AG04450 (cell line): ENCODE results near the gene HEATR3. TPM values are rescaled to one million over a fixed set of nuclear protein-coding genes. Genes with fewer than 3 reads are reported as not detected.
"Not testable (repeated sequence)": the region's sequence is repeated elsewhere in the genome, so short reads cannot be mapped to it uniquely, and the experiment has no call there.

Source experiments
- CTCF ChIA-PET: fragments of 300-600, 350-600 bp; formaldehyde crosslinking; extraction: SDS; loops from one replicate; lab custom pipeline; 2022; ENCODE audit warnings: antibody characterized with exemption, inconsistent platforms; lab: Charles Lee
- POLR2A ChIA-PET: fragments of 350-600 bp; formaldehyde crosslinking; extraction: SDS; loops from one replicate; lab custom pipeline; 2021; ENCODE audit warnings: antibody characterized with exemption, inconsistent platforms; lab: Yijun Ruan, JAX
- DNase-seq: peaks from one replicate; pipeline ENCODE4 v3.0.0-alpha.2; 2011; ENCODE audit warnings: low read depth, low spot score
- H3K27ac ChIP-seq: one replicate; pipeline ENCODE4 v1.5.1; 2012; ENCODE audit warnings: low read depth, low read length, control low read depth
- H3K27me3 ChIP-seq: one replicate; pipeline ENCODE4 v1.6.0; 2012; ENCODE audit warnings: low read length; ENCODE audit not compliant: control insufficient read depth, insufficient read depth
- H3K4me3 ChIP-seq: 2 replicates; pipeline ENCODE4 v1.5.1; 2011; ENCODE audit warnings: mild to moderate bottlenecking, low read depth, low read length, control low read depth
- H3K9me3 ChIP-seq: 2 replicates; pipeline ENCODE4 v1.5.1; 2012; ENCODE audit warnings: low read length; ENCODE audit not compliant: control insufficient read depth, insufficient read depth
- CTCF ChIP-seq: IDR thresholded peaks from 2 replicates; pipeline ENCODE4 v1.5.1; 2011; ENCODE audit warnings: low read depth, low read length, control low read depth, inconsistent platforms
- polyA plus RNA-seq: library from polyadenylated mRNA; depleted of rRNA; stranded (reverse); fragments of >200 nt; gene quantifications from 2 replicates; pipeline ENCODE4 v1.2.3, GENCODE V29; 2011

Gene HEATR3
- polyA plus RNA-seq, 1 experiment, result 17.1 TPM

GRCh38 chr16:50126183-50126582, 60.4 kb downstream of the HEATR3 start:
- no peak for DNase-seq
- Histone ChIP-seq H3K4me3 (no peak overlapping the region), H3K27me3 (peaks cover 9% of the 10 kb centered on the region), H3K27ac (no peak overlapping the region), H3K9me3 (no peaks in the 10 kb centered on the region)
- ChIA-PET CTCF (no interaction called here), POLR2A (no interaction called here)
- no peak for TF ChIP-seq CTCF

GRCh38 chr16:50132571-50132970, 66.8 kb downstream of the HEATR3 start:
- peaks cover 10% of the 10 kb centered on the region for H3K27me3 ChIP-seq
- H3K27ac ChIP-seq, H3K4me3 ChIP-seq, CTCF ChIA-PET, DNase-seq, H3K9me3 ChIP-seq: not testable (repeated sequence)
- POLR2A ChIA-PET, result interaction anchor here (0.7 kb wide), 1 partner anchor 113 kb away, joined by 10 read pairs; no protein-coding TSS in a partner anchor

GRCh38 chr16:50133214-50133613, 67.4 kb downstream of the HEATR3 start:
- H3K4me3 ChIP-seq, result no peak overlapping the region
- no peaks in the 10 kb centered on the region for H3K9me3 ChIP-seq
- ChIA-PET CTCF (no interaction called here), POLR2A (no interaction called here)
- peaks cover 12% of the 10 kb centered on the region for H3K27me3 ChIP-seq
- no peak for TF ChIP-seq CTCF
- H3K27ac ChIP-seq, result no peak overlapping the region
- no peak for DNase-seq

- peaks cover 5% of the 10 kb centered on the region for H3K27me3 ChIP-seq
- H3K9me3 ChIP-seq, result no peaks in the 10 kb centered on the region
- CTCF ChIA-PET, result interaction anchor here (0.8 to 1.4 kb wide), 2 partner anchors 74 to 75 kb away, joined by 3 to 5 read pairs; no protein-coding TSS in a partner anchor
- DNase-seq, result no peak
- TF ChIP-seq CTCF, result no peak
- no peak overlapping the region for H3K27ac ChIP-seq
- POLR2A ChIA-PET, result no interaction called here
- H3K4me3 ChIP-seq, result no peak overlapping the region
Observed at GRCh38 chr16:50136399-50136798, 70.6 kb downstream of the HEATR3 start.

- ChIA-PET CTCF (no interaction called here), POLR2A (no interaction called here)
- no peak overlapping the region for H3K27ac ChIP-seq
- TF ChIP-seq CTCF, result no peak
- peaks cover 5% of the 10 kb centered on the region for H3K27me3 ChIP-seq
- H3K9me3 ChIP-seq, result no peaks in the 10 kb centered on the region
- no peak for DNase-seq
- no peak overlapping the region for H3K4me3 ChIP-seq
Observed at GRCh38 chr16:50137268-50137667, 71.5 kb downstream of the HEATR3 start.
